Lower lobe of right lung (tissue), 2 donors: ENCODE measurements around the gene PPP6R2. TPM values are rescaled to one million over a fixed set of nuclear protein-coding genes. Genes with fewer than 3 reads are reported as not detected.
"Not testable (repeated sequence)": the region's sequence is repeated elsewhere in the genome, so short reads cannot be mapped to it uniquely, and the experiment has no call there.

Experiments used
- ATAC-seq, 2 donors: fragments of 200-7000 bp; cut with Tn5 transposase; one replicate each; pipeline ENCODE4 v1.9.1; 2020 to 2022; ENCODE audit warnings: mild to moderate bottlenecking in 2 of 2, moderate library complexity in 2 of 2
- DNase-seq: peaks from one replicate; pipeline ENCODE4 v3.0.0-alpha.2; 2020
- H3K27ac ChIP-seq: fragments of 200-600 bp; one replicate; pipeline ENCODE4 v1.8.0; 2022
- H3K27me3 ChIP-seq: fragments of 200-600 bp; one replicate; pipeline ENCODE4 v1.8.0; 2022; ENCODE audit warnings: low read depth
- H3K36me3 ChIP-seq: fragments of 200-600 bp; one replicate; pipeline ENCODE4 v1.8.0; 2022; ENCODE audit warnings: mild to moderate bottlenecking
- H3K4me1 ChIP-seq: fragments of 200-600 bp; one replicate; pipeline ENCODE4 v1.8.0; 2022
- H3K4me3 ChIP-seq: fragments of 200-600 bp; one replicate; pipeline ENCODE4 v1.8.0; 2022; ENCODE audit warnings: mild to moderate bottlenecking
- H3K9me3 ChIP-seq: fragments of 200-600 bp; one replicate; pipeline ENCODE4 v1.8.0; 2022
- intact Hi-C: fragments of 100-400 bp; cut with DNase I; formaldehyde crosslinking; loops from one replicate; pipeline ENCODE4 v1.11.0; 2022
- total RNA-seq: library from RNA; stranded (reverse); fragmentation: NEBNext Ultra II Directional; extraction: Animal tissue kit (Norgen Biotek cat#: 25700); gene quantifications from one replicate; pipeline ENCODE4 v1.2.1, GENCODE V29; 2021
- TF ChIP-seq, protein P1 (sequence below): fragments of 200-600 bp; IDR thresholded peaks from one replicate; pipeline ENCODE4 v1.8.0; 2022; ENCODE audit warnings: antibody characterized with exemption, mild to moderate bottlenecking
- donor health status: DM: no; HTN: yes; CAD: no; lungs with severe emphysema.

The PPP6R2 gene
- total RNA-seq, 1 donor from 2014 or later = 52.5 TPM

DNA sequence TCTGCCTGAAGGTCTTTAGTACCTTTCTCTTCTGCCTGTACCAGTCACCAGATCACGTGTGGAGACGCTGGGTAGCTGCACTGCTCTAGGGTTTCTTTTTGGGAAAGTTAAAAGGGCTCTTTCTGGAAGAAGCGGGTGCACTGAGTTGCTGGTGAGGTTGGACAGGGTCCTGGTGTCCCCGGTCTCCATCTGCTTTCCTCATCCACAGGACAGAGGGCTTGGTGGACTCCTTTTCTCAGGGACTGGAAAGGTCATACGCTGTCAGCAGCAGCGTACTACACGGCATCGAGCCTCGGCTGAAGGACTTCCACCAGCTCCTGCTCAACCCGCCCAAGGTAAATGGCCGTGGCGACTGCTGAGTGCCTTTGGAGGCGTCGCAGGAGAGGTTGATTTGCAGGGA is 78.9 kb downstream of the PPP6R2 start:
- no peaks in the 10 kb centered on the region for H3K4me1 ChIP-seq
- DNase-seq = no peak
- H3K27ac ChIP-seq = no peak overlapping the region
- H3K27me3 ChIP-seq = no peaks in the 10 kb centered on the region
- no peak for ATAC-seq
- H3K9me3 ChIP-seq = no peaks in the 10 kb centered on the region
- intact Hi-C loops = no loop called here
- TF ChIP-seq, protein P1, sequence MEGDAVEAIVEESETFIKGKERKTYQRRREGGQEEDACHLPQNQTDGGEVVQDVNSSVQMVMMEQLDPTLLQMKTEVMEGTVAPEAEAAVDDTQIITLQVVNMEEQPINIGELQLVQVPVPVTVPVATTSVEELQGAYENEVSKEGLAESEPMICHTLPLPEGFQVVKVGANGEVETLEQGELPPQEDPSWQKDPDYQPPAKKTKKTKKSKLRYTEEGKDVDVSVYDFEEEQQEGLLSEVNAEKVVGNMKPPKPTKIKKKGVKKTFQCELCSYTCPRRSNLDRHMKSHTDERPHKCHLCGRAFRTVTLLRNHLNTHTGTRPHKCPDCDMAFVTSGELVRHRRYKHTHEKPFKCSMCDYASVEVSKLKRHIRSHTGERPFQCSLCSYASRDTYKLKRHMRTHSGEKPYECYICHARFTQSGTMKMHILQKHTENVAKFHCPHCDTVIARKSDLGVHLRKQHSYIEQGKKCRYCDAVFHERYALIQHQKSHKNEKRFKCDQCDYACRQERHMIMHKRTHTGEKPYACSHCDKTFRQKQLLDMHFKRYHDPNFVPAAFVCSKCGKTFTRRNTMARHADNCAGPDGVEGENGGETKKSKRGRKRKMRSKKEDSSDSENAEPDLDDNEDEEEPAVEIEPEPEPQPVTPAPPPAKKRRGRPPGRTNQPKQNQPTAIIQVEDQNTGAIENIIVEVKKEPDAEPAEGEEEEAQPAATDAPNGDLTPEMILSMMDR = no peak
- peaks cover 99% of the 10 kb centered on the region for H3K36me3 ChIP-seq
- H3K4me3 ChIP-seq = no peak overlapping the region

DNA sequence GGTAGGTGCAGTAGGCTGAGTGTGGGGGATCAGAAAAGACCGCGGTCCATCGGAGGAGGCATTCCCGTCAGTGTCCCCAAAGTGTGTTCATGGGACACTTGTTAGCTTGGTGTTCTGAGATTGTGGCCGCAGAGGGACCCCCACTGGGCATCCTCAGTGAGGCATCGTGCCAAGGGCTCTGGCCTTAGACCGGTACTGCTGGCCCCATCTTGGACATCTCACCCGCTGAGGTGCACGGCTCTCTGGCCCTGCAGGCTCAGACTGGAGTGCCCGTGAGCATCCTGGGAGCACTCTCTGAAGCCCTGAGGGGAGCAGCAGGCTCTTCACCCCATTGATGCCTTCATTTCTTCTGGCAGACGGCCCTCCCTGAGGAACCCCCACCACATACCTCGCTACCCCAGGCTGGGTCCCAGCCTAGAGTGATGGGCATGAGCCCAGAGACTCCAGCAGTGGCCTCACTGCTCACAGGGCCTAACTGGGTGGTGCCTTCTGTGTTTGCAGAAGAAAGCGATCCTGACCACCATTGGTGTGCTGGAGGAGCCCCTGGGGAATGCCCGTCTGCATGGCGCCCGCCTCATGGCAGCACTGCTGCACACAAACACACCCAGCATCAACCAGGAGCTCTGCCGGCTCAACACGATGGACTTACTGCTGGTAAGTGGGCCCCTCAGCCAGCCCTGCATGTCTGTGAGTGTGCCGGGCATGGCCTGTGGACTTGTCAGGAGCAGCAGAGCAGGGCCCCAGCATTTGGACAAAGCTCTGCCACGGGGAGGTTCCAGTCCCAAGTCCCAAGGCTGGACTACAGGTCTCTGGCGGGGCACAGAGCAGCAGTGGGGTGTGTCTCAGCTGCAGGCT is 80.1 kb downstream of the PPP6R2 start:
- intact Hi-C loops = no loop called here
- H3K4me1 ChIP-seq = no peaks in the 10 kb centered on the region

DNA sequence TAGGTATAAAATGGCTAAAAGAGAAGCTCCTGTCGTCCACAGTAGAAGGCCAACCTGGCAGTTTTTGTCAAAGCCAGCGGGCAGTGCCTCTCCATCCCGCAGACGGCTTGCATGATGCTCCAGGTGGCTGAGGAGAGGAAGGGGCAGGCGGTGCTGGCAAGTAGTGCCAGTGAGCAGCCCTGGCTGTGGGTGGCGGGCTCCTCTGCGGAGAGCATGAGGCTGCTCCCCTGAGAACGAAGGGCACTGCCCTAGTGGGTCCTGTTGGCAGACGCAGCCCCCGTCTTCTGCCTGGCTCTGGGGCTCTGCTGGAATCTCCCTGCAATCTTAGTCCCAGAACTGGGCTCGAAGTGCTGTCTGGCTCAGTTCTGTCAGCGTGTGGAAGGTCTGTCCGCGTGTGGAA is 80.8 kb downstream of the PPP6R2 start:
- no peak for ATAC-seq

More for the DNA sequence above, 80.1 kb downstream of the PPP6R2 start:
- no peak for DNase-seq
- no peaks in the 10 kb centered on the region for H3K9me3 ChIP-seq
- H3K36me3 ChIP-seq = peaks cover 99% of the 10 kb centered on the region
- no peaks in the 10 kb centered on the region for H3K27me3 ChIP-seq
- H3K4me3 ChIP-seq = no peak overlapping the region
- no peak for ATAC-seq
- TF ChIP-seq, protein P1 = no peak
- H3K27ac ChIP-seq = no peak overlapping the region

DNA sequence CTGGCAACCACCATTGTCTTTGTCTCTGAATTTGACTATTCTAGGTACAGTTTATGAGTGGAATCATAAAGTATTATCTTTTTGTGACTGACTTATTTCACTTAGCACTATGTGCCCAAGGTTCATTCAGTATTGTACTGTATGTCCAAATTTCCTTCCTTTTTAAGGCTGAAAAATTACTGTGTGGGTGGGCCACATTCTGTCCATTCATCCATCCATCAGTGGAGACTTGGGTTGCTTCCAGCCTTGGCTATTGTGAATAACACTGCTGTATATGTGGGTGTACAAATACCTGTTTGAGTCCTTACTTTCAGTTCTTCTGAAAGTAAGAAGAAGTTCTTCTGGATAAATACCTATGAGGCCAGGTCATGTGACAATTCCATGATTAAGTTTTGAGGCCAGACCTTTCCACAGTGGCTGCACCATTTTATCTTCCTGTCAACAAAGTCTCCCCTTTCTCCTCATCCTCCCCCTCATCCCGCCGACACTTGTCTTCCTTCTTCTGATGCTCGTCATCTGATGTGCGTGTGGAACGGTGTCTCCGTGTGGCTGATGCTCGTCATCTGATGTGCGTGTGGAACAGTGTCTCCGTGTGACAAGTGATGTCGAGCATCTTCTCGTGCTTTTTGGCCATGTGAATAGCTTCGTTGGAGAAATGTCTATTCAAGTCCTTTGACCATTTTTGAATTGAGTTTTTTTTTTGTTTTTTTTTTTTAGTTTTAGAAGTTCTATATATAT is 82.2 kb downstream of the PPP6R2 start:
- no peaks in the 10 kb centered on the region for H3K4me1 ChIP-seq
- no peaks in the 10 kb centered on the region for H3K27me3 ChIP-seq
- H3K36me3 ChIP-seq = peaks cover 99% of the 10 kb centered on the region
- DNase-seq (no peak), ATAC-seq (no peak)
- TF ChIP-seq, protein P1 = no peak
- intact Hi-C loops = no loop called here
- no peaks in the 10 kb centered on the region for H3K9me3 ChIP-seq
- no peak overlapping the region for H3K4me3 ChIP-seq
- no peak overlapping the region for H3K27ac ChIP-seq

More for the DNA sequence above, 80.8 kb downstream of the PPP6R2 start:
- no peak overlapping the region for H3K27ac ChIP-seq
- TF ChIP-seq, protein P1 = no peak
- no peaks in the 10 kb centered on the region for H3K27me3 ChIP-seq
- H3K36me3 ChIP-seq = peaks cover 99% of the 10 kb centered on the region
- no peak overlapping the region for H3K4me3 ChIP-seq
- intact Hi-C loops = no loop called here
- H3K4me1 ChIP-seq = no peaks in the 10 kb centered on the region
- no peak for DNase-seq
- no peaks in the 10 kb centered on the region for H3K9me3 ChIP-seq

DNA sequence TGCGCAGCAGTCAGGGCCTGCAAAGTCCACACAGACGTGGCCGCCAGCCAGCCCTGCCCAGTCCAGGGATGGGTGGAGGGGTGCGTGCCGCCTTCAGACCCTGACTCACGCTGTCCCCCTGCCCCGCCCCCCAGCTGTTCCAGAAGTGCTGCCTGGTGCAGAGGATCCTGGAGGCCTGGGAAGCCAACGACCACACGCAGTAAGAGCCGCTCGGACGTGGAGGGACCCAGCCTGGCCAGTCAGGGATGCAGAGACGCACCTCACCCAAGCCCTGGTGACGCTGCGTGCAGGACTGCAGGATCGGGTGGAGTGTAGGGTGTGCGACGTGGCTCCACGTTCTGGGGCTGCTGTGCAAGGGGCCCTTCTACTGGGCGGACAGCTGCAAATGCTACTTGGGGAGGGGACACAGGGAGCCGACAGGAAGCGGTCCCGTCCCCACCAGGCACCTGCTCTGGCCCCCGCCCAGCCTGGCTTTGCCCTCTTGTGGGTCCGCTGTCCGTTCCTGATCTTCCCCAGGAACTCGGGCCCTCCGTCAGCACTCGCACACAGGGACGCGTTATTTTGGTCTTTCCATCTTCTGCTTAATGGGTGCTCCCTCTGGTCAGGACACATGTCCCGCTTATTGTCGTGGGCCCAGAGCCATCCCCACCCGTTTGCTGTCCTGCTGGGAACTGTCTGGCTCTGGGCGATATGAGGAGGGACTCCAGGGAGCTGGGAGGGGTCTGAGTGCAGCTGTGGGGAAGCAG is 89.2 kb downstream of the PPP6R2 start:
- TF ChIP-seq, protein P1 = no peak
- Histone ChIP-seq H3K9me3 (no peaks in the 10 kb centered on the region), H3K36me3 (peaks cover 84% of the 10 kb centered on the region), H3K27ac (no peak overlapping the region), H3K27me3 (no peaks in the 10 kb centered on the region), H3K4me1 (no peaks in the 10 kb centered on the region), H3K4me3 (no peak overlapping the region)
- intact Hi-C loops = no loop called here
- DNase-seq (no peak), ATAC-seq (peak in 1 of 2 donors; percentile 5)

DNA sequence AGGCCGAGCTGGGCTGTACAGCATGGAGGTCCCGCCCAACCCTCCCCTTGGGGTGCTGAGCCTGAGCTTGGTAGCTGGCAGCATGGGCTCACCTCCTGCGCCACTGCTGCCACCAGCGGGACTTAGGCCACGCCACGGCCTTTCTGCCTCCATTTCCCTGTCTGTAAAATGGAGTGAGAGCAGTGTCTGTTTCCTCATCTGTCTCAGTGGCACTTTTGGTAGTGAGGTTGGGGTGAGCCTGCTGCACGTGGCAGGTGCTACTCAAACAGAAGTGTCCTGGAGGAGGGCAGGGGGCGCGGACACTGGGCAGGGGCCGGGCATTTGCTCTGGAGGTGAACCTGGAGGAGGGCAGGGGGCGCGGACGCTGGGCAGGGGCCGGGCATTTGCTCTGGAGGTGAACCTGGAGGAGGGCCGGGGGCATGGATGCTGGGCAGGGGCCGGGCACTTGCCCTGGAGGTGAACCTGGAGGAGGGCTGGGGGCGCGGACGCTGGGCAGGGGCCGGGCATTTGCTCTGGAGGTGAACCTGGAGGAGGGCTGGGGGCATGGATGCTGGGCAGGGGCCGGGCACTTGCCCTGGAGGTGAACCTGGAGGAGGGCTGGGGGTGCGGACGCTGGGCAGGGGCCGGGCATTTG is 89.9 kb downstream of the PPP6R2 start:
- ATAC-seq, H3K9me3 ChIP-seq, H3K4me1 ChIP-seq, DNase-seq, intact Hi-C loops, H3K27ac ChIP-seq, H3K4me3 ChIP-seq, H3K27me3 ChIP-seq: not testable (repeated sequence)
- H3K36me3 ChIP-seq = peaks cover 84% of the 10 kb centered on the region
